ENCODE measurements around the gene PANK1.

The PANK1 gene

GRCh38 chr10:89652806-89653370 is 7.8 kb upstream of the PANK1 start:
- in situ Hi-C loops (cut with MboI; ENCODE audit: low sequenced_read_pairs), result no loop called here

GRCh38 chr10:89651916-89652573 is 7.0 kb upstream of the PANK1 start:
- in situ Hi-C loops (cut with MboI; ENCODE audit: low sequenced_read_pairs), result no loop called here

DNA sequence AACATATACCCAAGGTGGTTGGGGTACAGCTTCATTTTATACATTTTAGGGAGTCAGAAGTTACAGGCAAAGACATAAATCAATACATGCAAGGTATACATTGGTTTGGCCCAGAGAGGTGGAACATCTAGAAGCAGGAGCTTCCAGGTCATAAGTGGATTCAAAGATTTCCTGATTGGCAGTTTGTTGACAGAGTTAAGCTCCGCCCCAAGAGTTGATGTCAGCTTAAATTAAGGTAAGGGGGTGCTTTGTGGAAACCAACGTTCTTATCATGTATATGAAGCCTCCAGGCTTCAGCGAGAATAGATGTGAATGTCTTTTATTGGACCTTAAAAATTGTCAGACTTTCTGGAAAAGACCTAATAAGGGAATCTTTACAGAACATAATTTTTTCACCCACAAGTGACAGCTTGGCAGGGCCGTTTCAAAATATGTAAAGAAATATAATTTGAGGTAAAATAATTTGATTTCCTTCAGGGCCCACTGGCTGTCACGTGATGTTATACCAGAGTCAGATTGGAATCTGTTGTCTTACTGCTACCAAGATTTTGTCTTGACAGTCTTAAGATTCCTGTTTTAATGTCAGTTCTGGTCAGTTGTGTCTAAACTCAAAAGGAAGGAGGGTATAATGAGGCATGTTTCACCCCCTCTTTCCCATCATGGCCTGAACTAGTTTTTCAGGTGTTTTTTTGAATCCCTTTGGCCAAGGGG is 6.3 kb upstream of the PANK1 start:
- in situ Hi-C loops (cut with MboI; ENCODE audit: low sequenced_read_pairs), result no loop called here

DNA sequence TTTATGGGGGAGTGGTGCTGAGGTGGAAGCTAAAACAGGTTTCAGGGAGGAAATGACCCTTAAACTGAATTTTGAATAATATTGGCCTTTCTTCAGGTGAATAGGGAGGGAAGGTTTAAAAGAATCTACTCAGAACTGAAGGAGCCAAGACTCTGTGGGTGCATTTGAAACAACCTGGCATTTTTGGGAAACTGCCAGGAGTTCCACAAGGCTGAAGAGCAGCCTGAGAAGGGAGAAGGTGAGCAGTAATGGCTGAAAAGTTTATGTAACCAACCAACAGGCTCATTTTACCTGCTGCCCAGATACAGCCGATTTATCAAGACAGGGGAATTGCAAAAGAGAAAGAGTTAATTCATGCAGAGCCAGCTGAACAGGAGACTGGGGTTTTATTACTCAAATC is 4.0 kb upstream of the PANK1 start:
- in situ Hi-C loops (cut with MboI; ENCODE audit: low sequenced_read_pairs), result no loop called here

- in situ Hi-C loops (cut with MboI; ENCODE audit: low sequenced_read_pairs), result no loop called here
Measured at GRCh38 chr10:89648074-89648473, 3.0 kb upstream of the PANK1 start.

DNA sequence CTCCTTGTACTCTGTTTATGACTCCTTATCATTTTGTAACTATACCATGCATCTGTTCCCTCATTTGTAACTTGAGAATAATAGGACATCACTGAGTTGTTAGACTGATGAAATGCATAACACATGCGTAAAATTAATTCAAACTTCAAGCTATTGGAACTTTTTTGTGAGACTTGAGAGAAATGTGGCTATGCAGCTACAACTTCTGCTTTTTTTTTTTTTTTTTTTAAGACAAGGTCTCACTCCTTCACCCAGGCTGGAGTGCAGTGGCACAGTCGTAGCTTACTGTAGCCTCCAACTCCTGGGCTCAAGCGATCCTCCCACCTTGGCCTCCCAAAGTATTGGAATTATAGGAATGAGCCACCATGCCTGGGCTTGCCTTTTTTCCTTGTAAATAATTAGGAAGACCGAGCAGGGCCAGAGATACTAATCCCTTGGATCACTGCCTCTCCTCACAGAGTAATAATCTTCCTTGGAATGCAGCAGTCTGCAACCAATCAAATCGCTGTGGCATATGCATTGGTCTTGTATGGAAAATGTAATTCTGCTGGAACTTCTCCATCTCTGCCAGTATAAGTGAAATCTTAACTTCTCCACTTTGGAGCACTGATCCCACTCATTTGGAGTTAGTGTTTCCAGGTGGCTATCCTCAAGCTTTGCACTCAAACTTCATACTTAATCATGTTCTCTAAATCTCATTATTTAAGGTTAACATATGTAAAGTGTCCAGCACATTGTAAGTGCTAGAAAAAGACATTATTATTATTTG is 2.0 kb upstream of the PANK1 start:
- in situ Hi-C loops (cut with MboI; ENCODE audit: low sequenced_read_pairs), result no loop called here

DNA sequence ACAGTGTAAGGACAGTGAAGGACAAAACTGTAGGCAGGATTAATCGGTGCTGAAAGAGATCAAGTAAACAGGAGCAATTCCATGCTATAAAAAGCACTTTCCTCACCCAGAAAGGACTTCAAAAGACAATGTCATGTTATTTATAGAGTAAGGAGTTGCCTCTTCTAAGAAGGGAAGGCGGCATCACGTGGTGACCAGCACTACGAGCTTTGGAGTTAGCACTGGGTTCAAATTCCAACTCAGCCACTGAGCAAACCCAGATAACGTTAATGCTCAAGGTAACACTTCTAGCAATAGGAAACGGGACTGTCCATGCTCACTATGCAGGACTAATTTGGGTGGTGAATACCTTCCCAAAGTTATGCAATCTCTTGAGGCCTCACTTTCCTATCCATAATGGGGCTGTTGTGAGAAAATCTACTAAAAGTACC is 715 bp upstream of the PANK1 start:
- in situ Hi-C loops (cut with MboI; ENCODE audit: low sequenced_read_pairs), result no loop called here

DNA sequence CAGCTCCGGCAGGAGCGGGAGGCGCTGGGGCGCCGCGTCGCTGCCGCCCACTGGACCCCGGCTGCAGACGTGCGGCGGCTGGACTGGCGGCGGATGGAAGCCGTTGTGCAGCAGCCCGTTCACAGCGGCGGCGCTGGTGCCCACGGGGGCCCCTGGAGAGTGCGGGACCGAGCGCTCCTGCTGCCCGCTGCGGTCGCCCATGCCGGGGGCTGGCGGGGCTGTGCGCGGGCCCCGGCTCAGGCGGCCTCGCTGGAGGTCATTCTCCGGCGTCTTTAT is 413 bp downstream of the PANK1 start:
- in situ Hi-C loops (cut with MboI; ENCODE audit: low sequenced_read_pairs), result no loop called here

- in situ Hi-C loops (cut with MboI; ENCODE audit: low sequenced_read_pairs), result no loop called here
Measured at GRCh38 chr10:89643812-89644690, 991 bp downstream of the PANK1 start.

GRCh38 chr10:89643431-89643811 is 1.6 kb downstream of the PANK1 start:
- in situ Hi-C loops (cut with MboI; ENCODE audit: low sequenced_read_pairs), result no loop called here

DNA sequence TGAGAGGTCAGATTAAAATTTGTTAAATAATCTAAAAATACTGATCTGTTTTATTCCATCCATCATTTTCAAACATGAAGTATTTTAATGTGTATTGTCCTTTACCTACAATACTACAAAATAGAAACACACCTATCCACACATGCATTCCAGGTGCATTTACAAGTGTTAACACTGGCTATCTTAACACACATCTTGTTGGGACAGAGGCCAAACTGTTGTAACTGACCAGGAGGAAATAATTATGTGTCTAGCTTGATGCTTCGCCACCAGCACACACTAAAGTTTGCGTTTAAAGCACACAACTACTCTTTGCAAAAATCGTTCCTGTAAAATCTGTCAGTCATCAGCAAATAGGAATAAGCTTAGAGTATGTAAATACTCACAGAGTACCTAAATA is 2.8 kb downstream of the PANK1 start:
- in situ Hi-C loops (cut with MboI; ENCODE audit: low sequenced_read_pairs), result no loop called here

DNA sequence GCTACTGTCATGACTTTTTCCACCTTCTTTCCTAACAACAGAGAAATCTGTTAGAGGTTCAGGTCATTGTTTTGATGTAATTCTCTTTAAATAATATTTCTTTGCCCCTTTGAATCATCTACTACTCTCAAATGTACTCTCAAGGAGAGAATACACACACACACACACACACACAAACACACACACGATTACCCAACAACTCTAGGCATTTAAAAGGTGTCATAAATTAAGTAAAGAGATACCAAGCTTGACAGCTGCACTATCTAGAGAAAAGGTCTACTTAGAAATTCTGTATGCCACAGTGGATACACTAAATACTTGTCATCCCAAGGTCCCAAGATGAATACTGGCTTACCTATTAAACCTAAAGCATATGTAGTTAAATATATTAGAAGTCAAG is 4.8 kb downstream of the PANK1 start:
- in situ Hi-C loops (cut with MboI; ENCODE audit: low sequenced_read_pairs), result no loop called here

GRCh38 chr10:89639326-89639725 is 5.7 kb downstream of the PANK1 start:
- in situ Hi-C loops (cut with MboI; ENCODE audit: low sequenced_read_pairs), result no loop called here

GRCh38 chr10:89637113-89637512 is 7.9 kb downstream of the PANK1 start:
- in situ Hi-C loops (cut with MboI; ENCODE audit: low sequenced_read_pairs), result no loop called here

DNA sequence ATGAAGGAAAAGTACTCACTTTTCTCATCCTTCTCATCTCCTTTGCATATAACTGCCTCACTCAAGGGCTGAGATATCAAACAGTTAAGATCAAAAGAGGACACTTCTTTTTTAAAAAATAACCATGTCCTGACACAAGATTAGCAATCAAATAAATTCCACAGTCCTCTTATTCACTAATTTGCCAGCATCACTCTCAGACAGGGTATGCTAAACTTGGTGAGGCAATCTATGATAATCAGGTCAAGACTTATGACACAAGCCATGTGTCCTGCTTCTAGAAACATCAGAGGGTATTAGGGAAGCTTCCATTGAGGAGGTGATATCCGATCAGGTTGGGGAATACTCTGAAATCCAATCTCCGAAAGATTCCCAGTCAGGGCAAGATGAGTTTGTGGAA is 10.4 kb downstream of the PANK1 start:
- in situ Hi-C loops (cut with MboI; ENCODE audit: low sequenced_read_pairs), result no loop called here

DNA sequence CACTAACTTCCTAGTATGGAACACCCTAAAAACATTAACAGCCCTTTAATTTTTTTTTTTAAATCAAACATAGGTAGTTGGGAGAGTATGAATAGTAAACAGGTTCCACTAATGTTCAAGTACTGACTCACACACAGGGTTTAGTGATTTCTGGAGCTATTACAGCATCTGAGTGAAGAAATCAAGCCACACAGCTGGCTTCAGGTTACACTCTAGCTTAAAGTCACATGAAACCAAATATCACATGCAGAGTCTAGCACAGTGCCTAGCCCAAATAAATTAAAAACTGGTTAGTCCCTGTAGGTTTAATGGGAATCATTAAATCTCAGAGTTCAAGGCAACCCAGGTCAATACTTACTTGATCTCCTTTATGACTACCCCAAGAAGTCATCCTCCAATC is 11.6 kb downstream of the PANK1 start:
- in situ Hi-C loops (cut with MboI; ENCODE audit: low sequenced_read_pairs), result no loop called here

GRCh38 chr10:89632824-89633223 is 12.2 kb downstream of the PANK1 start:
- in situ Hi-C loops (cut with MboI; ENCODE audit: low sequenced_read_pairs), result no loop called here

DNA sequence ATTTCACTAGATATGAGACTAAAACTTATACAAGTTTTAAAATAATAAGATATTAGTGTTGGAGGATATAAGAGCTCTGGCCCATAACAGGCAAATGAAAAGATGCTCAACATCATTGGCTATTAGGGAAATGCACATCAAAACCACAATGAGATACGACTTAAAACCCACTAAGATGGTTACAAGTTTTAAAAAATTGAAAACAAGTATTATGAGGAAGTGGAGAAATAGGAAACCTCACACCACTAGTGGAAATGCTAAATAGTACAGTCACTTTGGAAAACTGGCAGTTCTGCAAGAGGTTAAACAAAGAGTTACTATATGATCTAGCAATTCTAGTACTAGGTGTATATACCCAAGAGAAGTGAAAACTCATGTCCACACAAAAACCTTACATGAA is 17.2 kb downstream of the PANK1 start:
- in situ Hi-C loops (cut with MboI; ENCODE audit: low sequenced_read_pairs), result no loop called here

DNA sequence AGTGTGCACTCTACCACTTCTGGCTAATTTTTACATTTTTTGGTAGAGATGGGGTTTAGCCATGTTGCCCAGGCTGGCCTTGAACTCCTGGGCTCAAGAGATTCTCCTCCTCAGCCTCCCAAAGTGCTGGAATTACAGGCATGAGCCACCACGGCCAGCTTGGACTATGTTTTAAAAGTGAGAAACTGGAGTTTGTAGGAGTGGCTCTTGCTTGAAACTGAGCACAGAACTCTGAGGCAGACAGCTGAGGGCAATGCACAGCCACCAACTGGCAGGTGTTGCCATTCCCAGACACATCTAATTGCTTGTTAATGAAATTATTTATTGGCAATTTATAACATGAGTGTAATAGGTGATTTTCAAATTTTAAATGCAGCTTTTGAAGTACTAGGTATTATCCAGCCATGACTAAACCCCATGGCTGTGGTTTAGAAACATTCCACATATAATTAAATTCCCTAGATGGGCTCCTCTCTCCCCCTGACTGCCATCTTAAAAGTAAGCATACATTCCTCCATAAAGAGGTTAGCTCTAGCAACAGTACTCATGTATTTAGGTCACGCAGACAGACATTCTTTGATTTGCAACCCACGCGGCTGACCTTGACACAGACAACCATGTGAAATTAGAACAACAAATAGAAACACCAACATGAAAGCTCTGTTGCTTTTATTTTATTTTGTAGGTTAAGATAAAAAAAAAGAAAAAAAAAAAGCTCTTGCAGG is 19.8 kb downstream of the PANK1 start:
- in situ Hi-C loops (cut with MboI; ENCODE audit: low sequenced_read_pairs), result no loop called here

- in situ Hi-C loops (cut with MboI; ENCODE audit: low sequenced_read_pairs), result no loop called here
Measured at GRCh38 chr10:89624020-89624419, 21.0 kb downstream of the PANK1 start.
